ENCODE data around the gene SYNE4. TPM values are rescaled to one million over a fixed set of nuclear protein-coding genes. Genes with fewer than 3 reads are reported as not detected.

SYNE4 gene
- total and polyA plus RNA-seq, 2 donors (not counting 3 experiments of a cell fraction or from before 2014, with no cell fraction given), result 0.46 to 0.62 TPM

DNA sequence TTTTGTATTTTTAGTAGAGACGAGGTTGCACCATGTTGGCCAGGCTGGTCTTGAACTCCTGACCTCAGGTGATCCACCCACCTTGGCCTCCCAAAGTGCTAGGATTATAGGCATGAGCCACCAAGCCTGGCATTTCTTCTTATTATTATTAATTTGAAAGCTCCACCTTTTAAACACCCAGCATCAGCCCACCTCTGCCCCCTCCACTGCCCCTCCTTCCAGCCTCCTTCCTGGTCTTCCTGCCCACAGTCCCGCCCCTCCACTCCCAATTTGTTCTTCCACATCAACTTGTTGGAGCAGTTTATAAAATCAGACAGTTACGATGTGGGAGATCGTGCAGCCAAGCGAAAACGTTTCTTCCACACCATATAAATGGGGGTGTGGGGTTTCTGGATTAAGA is 31.9 kb upstream of the SYNE4 start:
- ChIA-PET POLR2A (no interaction called here), CTCF (no interaction called here)
- Histone ChIP-seq H3K4me2 (ENCODE audit: insufficient read depth, low read length) (no peak overlapping the region), H3K79me2 (ENCODE audit: control insufficient read depth, insufficient read depth, low read length) (no peaks in the 10 kb centered on the region), H3K9me3 (replicated peaks; ENCODE audit: control insufficient read depth, insufficient read depth, low read length) (no peaks in the 10 kb centered on the region), H3K4me1 (ENCODE audit: control insufficient read depth, extremely low read depth, insufficient read depth, low read length) (no peaks in the 10 kb centered on the region), H3K27me3 (ENCODE audit: control insufficient read depth in 2 of 2, insufficient read depth in 2 of 2, low read length in 2 of 2) (no peaks in the 10 kb centered on the region), H3K4me3 (replicated peaks in 1 of 3; ENCODE audit: insufficient read depth in 1 of 3, low read depth in 1 of 3, low read length in 3 of 3) (no peak overlapping the region), H3K27ac (ENCODE audit: insufficient read depth, low read depth, low read length) (no peak overlapping the region), H3K9me1 (replicated peaks; ENCODE audit: control insufficient read depth, extremely low read depth, insufficient read depth, low read length) (no peaks in the 10 kb centered on the region), H3K9ac (replicated peaks; ENCODE audit: extremely low read depth, insufficient read depth, low read length) (no peak overlapping the region), H4K20me1 (replicated peaks; ENCODE audit: control insufficient read depth, extremely low read depth, insufficient read depth, low read length) (no peaks in the 10 kb centered on the region), H2AFZ (ENCODE audit: low read depth, low read length) (no peak overlapping the region), H3K36me3 (ENCODE audit: control insufficient read depth in 2 of 2, extremely low read depth in 1 of 2, insufficient read depth in 2 of 2, low read length in 2 of 2) (no peaks in the 10 kb centered on the region)
- BruUV-seq (replicated peaks), result no TSS peak
- dilution Hi-C loops (cut with MboI; ENCODE audit: extremely low pct_ligation_motif_present, low sequenced_read_pairs) (no loop called here), intact Hi-C loops (cut with micrococcal nuclease) (no loop called here)
- no peak for TF ChIP-seq POLR2A (IDR thresholded peaks at IDR 0.05; ENCODE audit: low read depth, low read length)
- TF ChIP-seq MYC (IDR thresholded peaks at IDR 0.05; ENCODE audit: low read depth, low read length), result no peak
- TF ChIP-seq POLR2AphosphoS5 (IDR thresholded peaks at IDR 0.05; ENCODE audit: insufficient read depth, low read depth, low read length), result no peak
- no peak for TF ChIP-seq FOS (IDR thresholded peaks at IDR 0.05; ENCODE audit: borderline replicate concordance, insufficient read depth, low read length)
- TF ChIP-seq, protein P1, sequence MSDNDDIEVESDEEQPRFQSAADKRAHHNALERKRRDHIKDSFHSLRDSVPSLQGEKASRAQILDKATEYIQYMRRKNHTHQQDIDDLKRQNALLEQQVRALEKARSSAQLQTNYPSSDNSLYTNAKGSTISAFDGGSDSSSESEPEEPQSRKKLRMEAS (IDR thresholded peaks at IDR 0.05; ENCODE audit: insufficient read depth, insufficient read length), result no peak
- no peak for TF ChIP-seq GATA2 (IDR thresholded peaks at IDR 0.05; ENCODE audit: insufficient read depth, insufficient read length, low read depth, low read length)
- TF ChIP-seq, protein P2, sequence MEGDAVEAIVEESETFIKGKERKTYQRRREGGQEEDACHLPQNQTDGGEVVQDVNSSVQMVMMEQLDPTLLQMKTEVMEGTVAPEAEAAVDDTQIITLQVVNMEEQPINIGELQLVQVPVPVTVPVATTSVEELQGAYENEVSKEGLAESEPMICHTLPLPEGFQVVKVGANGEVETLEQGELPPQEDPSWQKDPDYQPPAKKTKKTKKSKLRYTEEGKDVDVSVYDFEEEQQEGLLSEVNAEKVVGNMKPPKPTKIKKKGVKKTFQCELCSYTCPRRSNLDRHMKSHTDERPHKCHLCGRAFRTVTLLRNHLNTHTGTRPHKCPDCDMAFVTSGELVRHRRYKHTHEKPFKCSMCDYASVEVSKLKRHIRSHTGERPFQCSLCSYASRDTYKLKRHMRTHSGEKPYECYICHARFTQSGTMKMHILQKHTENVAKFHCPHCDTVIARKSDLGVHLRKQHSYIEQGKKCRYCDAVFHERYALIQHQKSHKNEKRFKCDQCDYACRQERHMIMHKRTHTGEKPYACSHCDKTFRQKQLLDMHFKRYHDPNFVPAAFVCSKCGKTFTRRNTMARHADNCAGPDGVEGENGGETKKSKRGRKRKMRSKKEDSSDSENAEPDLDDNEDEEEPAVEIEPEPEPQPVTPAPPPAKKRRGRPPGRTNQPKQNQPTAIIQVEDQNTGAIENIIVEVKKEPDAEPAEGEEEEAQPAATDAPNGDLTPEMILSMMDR (IDR thresholded peaks at IDR 0.05; ENCODE audit: extremely low read depth in 1 of 2, insufficient read depth in 1 of 2, low read depth in 1 of 2, low read length in 2 of 2), result no peak
- TF ChIP-seq JUN (IDR thresholded peaks at IDR 0.05; ENCODE audit: borderline replicate concordance, insufficient read depth, insufficient read length, low read depth), result no peak
- no peak for TF ChIP-seq EZH2 (IDR thresholded peaks at IDR 0.05; ENCODE audit: borderline replicate concordance, low read depth, low read length, severe bottlenecking)
- DNase-seq (ENCODE audit: low read depth, low spot score), result no peak
- no peak for FAIRE-seq

All from endothelial cell of umbilical vein (primary cell).